ENCODE data around the gene HOXB9.

HOXB9 gene

DNA sequence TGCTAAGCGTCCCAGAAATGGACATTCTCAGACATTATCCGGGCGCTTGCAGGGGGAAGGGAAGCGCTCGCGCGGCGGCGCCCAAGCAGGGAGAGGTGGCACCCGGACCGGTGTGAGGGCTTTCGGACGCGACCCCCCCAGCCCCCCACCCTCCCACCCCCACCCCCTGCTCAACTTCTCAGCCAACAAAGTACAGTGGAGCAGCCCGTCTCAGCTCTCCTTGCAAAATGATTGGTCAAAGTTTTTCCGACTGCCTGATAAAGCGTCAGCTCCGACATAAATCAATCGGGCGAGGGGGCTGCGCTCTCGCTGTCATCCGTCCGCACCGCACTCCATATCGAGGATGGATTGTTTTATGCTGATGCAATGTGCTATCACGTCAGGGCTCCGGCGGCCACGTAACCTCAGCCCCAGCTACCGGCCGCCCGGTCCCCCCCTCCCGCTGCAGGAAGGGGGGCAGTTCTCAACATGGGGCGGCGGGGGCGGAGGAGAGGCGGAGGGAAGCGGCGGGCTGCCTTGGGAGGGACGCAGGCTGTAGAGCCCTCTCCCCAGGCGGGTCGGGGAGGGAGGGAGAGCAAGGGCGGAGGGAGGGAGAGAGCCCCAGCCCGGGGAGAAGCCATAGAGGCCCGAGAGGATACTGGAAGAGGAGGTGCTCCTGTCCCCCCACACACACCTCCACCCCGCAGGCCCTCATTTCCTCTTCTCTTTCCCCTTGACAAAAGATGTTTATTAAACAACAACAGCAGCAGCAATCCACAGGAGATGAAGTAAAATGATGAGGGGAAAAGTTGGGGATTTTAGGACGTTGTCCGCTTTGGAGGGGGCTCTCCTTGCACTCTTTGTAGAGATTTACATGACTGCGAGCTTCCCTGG, at the start of gene HOXB9:
Gene HOXB9 (minus strand): TSS at position 114 of the 873 bp plus-strand sequence. CDS start 89 bp downstream, at position 25.
- DNase-seq = no peak

DNA sequence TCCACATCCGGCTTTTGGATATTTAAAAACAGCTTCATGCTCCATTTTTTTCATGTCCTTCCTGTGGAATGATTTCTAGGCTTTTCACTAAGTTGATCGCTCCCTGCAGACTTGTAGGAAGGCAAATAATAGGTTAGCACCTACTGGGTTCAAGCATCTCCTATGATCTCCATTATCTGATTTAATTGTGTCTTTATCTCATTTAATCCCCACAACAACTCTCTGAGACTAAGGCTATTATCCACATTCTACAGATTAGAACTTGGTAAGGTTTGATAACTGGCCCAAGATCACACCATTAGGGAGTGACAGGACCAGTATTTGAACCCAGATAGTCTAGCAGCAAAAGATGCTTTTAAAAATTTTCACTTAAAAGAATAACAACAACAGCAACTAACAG, 46.2 kb upstream of the HOXB9 start:
- DNase-seq = no peak

DNA sequence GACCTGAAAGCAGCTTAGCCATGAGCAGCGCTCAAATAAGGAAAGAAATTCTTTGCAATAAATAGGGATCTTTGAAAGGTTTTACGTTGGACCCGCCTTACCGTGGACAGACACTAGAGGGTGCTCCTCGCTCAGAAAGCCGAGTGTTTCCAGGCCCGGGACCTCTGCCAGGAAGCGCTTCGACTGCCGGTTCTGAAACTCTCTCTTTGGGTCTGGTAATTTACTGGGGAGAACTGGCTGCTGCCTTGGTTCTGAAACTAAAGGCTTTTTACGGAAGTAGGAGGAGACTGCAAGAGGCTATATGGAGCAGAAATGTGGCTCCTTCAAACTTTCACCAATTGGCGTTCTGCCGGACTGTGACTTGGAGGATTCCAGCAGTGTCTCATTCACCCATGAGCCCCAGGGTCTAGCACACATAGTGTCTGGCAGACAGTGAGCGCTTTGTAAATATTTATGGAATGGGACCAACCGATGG, 45.6 kb upstream of the HOXB9 start:
- DNase-seq = no peak

DNA sequence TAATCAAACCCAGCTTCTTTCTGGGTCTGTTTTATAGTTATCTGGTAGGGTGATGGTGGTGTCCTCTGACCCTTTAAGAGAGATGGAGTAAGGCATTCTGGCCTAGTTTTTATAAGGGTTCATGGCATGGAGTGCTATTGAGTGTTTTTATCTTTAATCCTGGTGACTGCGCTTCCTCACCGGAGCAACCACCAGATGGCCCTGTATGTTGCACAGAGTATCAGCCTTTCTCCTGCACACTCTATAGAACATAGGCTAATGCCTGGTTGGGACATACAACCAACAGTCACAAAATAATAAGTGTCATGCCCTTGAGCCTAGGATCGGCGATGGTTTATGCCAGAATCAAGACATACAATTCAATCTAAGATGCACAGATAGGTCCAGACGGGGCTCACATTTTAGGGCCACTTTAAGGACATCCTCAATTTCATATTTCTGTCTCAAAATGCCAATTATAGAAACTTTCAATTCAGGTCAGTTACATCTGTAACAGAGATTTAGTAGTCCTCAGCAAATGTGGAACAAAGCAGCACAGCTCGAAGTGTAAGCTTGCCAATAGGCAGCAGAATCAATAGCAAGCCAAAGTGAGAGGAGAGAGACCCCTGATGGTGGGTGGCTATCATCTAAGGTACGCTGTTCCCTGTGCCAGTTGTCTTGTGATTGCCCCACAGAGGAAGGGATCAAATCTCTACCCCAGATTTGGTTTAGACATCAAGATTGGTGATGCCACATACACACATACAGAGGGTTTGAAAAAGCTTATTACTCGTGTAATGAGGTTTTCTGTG, 37.2 kb upstream of the HOXB9 start:
- DNase-seq = no peak

DNA sequence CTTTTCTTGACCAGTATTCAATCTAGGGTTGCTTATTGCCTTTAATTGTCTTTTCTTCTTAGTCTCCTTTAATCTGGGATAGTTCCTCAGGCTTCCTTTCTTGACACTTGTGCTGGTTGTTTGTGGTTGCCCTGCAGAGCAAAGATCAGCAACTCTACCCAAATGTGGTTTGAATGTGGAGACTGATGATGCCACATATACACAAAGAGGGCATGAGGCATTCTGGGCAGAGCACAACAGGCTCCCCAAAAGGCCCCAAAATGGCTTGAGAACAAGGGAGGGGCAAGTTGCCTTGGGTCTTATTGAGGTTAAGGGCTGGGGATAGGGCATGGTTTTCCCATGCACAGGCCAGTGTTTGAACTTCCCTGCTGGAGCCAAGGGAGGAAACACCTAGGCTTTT, 29.8 kb upstream of the HOXB9 start:
- no peak for DNase-seq

DNA sequence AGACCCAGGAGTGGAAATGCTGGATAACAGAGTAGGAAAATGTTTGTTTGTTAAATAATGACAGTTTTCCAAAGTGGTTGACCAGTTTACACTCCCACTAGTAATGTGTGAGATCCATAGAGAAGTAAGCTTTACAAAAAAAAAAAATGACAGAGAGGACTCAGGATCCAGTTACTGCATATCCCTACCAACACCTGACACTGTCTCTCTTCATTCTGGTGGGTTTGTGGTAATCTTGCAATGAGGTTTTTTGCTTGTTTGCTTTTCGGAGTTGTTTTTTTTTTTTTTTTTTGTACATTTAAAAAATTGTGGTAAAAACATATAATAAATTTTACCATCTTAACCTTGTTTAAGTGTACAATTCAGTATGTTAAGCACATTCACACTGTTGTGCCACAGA, 23.6 kb upstream of the HOXB9 start:
- DNase-seq = no peak

DNA sequence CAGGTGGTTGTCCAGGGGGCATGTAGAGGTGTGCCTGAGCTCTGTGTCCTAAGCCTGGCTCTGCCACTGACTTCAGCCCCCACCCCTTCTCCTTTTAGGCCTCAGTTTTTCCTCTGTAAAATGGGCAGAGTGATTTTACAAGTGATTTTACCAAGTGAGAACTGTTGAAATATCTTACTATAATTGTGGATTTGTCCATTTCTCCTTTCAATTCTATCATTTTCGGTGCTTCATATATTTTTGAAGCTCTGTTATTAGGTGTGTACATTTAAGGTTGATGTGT, 21.7 kb upstream of the HOXB9 start:
- DNase-seq = no peak

DNA sequence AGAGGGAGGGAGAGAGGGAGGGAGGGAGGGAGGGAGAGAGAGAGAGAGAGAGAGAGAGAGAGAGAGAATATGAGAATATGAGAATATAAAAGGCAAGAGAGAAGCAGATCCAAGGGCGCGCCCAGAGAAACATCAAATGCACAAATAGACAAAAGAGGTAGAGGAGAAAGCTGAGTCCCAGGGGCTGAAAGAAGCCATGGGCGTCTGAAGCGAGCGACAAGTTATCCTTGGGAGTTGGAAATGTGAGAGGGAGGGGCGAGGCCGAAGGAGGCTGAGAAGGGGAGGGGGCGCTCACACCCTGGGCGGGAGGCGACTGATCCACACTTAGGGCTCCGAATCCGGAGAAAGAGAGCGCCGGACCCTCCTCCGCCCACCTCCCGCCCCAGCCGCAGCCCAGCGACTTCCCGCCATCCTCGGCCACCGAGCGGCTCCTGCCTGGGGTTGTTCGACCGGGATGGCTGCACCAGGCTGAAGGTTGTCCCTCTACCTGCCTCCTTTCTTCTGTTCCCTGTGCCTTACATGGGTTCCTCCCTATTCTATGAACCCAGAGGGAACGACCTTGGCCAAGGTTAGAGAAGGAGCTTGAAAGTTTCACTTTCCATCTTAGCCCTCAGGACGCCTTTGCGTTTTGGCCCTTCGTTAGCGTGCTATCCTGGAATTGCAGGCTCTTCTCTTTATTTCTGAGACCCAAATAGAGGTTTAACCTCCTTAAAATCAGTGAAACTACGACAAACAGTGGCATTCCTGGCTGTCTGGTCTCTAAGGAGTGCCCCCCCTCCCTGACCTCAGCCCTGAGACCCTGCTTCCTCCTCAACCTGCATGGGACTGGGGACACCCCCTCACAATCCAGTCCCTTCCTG, 21.2 kb upstream of the HOXB9 start:
- no peak for DNase-seq

DNA sequence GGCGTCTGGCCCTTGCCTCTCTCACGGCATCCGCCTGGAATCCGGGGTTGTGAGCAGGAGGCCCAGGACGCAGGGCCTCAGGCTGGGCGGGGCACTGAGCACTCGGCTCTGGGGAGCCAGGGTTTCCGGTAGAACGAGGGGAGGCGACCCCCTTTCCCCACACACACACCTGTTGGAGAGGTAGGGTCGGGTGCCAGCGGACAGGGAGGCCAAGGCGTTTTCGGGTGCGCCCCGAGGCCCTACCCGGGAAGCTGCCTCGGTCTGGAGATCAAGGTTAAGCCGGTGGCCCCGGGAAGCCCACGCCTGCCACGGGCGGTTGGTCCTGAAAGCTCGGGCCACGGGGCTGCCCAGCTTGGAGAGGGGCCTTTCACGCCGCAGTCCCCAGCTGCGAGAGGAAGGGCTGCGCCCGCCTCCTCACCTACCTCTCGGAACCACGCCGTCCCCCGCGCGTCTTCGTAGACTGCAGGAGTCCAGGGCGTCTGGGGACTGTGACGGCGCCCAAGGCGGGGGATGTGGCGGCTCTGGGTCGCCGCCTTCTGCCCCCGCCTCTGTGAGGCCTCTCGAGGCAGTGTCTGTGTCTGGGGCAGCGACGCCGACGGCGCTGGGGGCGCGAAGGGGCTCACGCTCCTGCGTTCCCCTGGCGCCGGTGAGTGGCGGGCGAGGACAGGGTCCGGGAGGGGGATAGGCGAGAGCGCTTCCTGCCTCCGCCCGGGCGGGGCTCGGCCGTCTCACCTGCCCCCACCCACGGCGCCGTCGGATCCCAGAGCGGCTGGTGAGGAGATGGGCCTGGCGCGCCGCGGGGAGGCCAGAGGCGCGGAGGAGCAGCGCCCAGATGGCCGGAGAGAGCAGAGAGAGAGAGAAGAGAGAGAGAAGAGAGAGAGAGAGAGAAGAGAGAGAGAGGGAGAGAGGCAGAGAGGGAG, 20.3 kb upstream of the HOXB9 start:
- no peak for DNase-seq

DNA sequence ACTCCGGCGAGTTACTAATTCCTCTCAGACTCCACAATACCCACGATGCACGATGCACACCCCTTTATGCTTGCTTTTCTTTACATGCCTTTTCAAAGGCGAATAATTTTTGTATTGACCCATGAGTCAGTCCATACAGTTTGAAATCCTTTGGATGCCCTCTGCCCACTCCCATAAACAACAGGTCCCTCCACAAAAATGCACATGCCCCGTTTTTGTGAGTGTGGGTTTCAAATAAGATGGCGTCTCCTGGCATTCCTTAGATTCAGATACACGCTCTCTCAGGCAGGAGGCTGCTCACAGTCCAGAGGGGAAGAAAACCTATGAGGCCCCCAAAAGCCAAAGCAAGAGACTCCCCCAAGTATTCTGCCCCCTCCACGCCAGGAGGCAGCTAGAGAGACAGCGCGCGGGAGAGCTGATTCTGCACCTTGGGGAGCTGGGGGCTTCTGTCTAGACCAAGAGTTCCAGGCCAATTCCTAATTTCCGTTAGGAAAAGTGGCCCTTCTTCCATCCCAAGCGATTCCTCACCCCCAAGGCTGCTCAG, 19.6 kb upstream of the HOXB9 start:
- DNase-seq = no peak

DNA sequence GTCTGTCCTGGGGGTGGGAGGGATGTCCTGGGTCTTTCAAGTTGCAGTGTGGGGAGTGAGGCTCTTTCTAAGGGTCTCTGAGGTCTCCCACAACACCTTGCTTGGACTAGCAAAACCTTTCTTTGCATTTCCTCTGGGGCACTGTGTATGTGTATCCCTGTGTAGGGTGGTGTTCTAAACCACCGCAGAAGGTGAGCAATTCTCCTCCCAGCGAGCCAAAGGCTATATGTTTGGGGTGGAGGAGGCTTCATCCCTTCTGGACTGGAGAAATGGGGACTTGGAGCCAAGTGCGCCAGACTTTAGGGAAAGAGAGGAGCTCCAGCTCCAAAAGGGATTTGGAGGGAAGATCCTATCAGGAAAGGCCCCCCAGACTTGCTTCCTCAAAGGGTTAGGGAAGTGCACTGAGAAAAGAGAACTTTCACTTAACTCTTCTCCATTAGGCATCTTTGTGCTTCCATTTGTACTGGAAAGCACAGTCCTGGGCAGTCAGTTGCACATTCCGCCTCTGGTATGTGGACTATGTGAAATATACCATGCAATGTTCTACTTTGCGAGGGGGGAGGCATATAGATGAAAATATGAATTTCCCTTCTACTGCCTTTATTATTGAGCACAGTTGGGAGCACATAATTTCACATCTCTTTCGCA, 18.9 kb upstream of the HOXB9 start:
- DNase-seq = no peak

DNA sequence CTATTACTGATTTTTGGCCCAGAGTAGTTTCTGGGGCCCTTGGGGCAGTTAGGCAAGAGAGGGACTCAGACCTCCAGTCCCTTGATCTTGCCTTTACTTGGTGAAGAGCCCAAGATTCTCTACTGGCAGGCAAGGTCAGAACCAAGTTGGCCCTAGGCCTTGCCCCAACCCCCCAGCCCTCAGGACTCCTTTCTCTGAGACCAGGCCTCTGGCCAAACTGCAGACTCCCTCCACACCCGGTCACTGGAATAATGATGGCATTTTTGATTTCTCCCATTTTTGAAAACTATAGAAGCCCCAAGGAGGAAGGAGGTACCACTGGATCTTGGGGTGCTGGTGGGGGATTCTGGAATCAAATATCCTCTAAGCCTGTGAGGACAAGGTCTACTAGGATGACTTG, 18.0 kb upstream of the HOXB9 start:
- no peak for DNase-seq

DNA sequence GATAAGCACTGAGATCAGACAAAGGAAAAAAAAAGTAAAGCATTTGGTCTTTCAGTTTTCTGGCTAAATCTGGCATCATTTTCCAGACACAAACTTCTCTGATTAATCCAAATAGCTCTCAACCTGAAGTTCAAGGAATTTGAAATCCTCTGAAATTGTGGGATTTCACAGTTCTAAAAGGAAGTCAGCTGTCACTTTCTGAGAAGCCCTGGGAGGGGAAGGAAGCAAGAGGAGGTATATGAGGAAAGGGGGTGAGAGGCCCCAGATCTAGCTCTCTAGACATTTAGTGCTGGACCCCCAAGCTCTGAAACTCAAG, 17.5 kb upstream of the HOXB9 start:
- no peak for DNase-seq

DNA sequence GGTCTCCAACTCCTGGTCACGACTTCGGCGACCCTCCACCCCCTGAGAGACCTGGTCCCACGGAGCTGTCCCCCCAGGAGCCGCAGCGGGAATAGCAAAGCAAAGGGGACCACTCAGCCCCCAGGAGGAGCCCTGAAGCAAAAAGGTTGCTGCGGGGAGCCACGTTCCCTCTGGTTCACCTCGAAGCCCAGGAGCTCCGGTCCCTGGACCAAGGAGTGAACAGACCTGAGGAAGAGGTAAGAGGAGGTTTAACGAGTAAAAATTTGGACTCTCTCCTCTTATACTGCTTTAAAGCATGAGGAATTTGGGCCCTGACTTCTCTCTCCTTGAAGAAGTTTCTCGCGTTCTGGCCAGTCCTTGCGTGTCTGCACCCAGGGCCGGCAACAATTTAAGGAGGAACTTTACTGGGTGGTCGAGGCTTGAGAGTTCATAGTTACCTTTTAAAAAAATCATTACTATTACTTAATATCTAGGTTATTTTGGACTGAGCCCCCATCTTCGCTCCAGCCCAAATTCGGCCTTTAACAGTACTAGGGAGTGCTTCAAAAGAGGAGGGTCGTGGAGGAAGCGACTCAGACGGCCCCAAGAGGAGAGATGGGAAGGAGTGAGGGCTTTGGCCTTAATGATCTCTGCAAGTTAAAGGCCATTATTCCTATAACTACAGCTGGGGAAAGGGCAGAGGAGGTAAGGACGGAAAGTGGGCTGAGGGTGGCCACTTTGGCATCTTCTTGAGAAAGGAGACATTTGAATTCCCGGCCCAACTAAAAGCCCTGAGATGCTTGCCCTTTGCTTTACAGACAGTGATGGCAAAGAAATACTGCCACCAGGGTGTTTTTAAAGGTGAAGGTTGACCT, 16.9 kb upstream of the HOXB9 start:
- DNase-seq = no peak

DNA sequence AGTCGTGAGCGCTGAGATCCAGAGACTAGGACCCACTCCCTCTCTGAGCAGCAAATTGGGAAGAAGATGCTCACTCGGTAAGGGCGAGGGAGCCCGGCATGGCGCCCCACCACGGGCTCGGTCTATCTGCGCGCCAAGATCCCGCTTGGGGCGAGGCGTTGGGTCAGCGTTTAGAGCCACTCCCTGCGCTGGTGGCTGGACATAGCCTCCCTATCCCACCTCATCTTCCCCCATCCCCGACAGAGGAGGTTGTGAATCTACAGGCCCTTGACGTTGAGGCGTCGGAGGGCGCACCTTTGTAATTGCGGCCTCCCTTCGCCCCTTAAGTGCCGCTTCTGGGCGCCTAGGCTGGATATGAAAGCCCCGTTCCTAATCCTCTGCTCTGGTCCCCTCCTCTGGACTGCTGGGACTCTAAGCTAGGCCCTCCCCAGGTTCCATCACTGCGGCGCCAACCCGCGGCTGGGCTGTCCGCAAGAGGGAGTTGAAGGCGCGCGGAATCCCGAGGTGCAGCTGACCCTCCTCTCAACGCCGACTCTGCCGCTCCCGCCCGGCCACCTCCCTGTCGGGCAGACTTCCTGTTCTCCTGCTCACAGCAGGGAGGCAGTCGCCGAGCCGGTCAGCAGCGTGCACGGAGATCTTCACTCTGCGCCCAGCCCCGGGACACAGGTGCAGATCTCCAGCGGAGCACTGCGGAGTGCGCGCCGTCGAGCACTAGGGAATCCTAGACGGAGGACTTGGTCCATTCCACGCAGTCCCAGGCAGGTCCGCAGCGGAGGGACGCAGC, 16.1 kb upstream of the HOXB9 start:
- DNase-seq = no peak

DNA sequence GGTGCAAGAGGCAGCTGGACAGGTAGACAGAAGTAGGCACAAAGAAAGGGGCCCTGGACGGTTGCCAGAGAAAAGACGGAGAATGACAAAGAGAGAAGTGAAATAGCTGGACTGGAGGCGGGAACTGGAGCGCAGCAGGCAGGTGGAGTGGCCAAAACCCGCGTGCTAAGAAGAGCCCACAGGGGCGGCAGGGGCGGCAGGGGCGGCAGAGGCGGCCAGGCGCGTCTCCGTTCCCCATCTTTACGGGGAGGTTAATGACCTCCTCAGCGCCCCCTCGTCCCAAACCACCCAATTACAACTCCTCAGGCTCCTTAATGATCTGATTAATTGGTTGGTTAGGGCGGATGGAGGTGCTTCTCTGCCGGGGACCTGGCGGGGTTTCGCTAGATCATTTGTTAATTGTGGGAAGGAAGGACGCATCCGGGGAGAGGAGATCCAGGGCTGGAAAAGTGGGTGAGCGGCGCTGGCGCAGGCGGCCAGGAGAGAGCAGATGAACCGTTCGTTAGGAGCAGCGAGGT, 15.4 kb upstream of the HOXB9 start:
- DNase-seq = no peak

DNA sequence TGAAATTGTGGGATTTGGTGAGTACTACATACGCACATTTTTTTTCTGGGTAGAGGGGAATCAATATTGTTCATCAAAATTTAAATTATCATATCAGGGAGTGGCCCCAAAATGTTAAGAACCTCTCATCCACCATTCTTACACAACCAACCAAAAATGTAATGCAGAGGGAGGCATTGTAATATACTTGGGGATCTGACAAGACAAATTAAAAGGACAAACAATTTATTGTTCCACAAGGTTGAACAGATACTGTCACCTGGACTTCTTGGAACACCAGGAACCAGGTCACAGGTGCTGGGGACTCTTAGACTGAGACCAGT, 14.7 kb upstream of the HOXB9 start:
- no peak for DNase-seq

DNA sequence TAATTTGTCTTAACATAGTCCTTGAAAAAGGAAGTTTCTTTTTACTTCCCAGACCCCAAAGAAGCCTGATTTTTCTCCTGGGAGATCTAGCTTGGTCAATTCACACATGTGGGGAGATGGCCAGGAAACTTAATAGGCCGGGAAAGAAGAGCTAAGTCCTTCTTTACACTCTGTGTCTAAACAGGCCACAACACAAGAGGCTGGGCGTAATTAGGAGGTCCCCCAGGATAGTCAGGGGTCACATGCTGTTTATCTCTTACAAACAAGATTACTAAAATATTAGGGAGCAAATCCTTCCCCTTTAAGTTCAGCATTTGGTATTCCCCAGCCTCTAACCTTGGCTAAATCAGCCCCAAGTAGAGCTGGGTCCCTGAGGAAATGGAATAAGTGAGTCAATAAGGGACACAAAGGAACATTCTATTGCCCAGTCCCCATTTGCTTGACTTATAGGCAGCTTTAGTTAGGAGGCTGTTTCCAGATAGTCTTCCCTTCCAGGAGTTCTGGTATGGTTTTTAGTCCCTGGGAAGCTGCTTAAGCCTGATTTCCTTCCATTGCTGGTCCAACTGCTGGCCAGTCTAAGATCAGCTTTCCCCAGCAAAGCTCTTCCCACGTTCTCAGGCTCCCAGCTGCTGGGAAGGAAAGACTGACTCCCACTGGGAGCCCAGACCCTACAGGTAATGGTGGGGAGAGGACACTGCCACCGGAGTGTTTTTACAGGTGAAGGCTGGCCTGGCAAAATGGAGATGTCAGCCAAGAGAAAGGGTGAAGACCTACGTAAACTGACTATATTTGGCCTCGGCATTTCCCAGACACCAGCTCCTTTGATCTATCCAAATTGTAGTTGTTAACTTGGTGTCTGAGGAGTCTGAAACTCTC, 14.1 kb upstream of the HOXB9 start:
- DNase-seq = no peak

DNA sequence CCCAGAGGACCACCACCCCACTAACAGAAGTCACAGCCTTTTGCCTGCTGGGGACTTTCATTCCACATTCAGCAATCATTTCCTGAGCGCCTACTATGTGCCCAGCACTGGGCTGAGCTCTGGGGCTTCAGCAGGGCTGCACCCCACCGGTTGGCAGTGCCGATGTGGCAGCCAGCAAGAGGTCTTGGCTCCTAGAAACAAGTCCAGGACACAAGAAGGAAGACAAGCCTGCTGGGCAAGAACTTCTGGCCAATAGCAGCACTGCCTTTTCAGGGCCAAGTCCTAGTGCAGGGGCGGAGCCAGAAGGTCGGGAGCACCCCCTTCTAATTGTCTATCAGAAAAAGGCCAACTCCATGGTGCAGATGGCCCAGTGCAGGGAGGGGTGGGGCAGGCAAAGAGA, 13.0 kb upstream of the HOXB9 start:
- DNase-seq = no peak
